K562 (cell line): ENCODE results near the gene AKAP10. TPM values are rescaled to one million over a fixed set of nuclear protein-coding genes. Genes with fewer than 3 reads are reported as not detected.
A peak's percentile ranks its signal among the peaks of the same experiment; 100 is the strongest.

Source experiments
- BCL6 ChIP-seq: fragments of 250-450 bp; sonication (Bioruptor Pico); IDR thresholded peaks from 2 replicates; pipeline ENCODE4 v1.4.0; 2020
- KAT8 ChIP-seq: fragments of 450-650 bp; IDR thresholded peaks from 2 replicates; pipeline ENCODE4 v1.6.1; 2016; ENCODE audit warnings: low read depth, mild to moderate bottlenecking
- MTA2 ChIP-seq: fragments of 450-650 bp; IDR thresholded peaks from 2 replicates; pipeline ENCODE4 v1.6.1; 2016; ENCODE audit warnings: low read depth
- RBM34 ChIP-seq: fragments of 200-400 bp; formaldehyde crosslinking; IDR thresholded peaks from 2 replicates; pipeline ENCODE4 v1.6.1; 2018; ENCODE audit warnings: low read length, borderline replicate concordance; ENCODE audit not compliant: insufficient read depth
- SIX5 ChIP-seq, 2 experiments: IDR thresholded peaks; 2 replicates each; pipeline ENCODE4 v1.6.1; 2011; ENCODE audit warnings: low read length in 2 of 2, borderline replicate concordance in 1 of 2, low read depth in 1 of 2, mild to moderate bottlenecking in 1 of 2, moderate library complexity in 1 of 2; ENCODE audit not compliant: insufficient read depth in 1 of 2
- SRSF1 ChIP-seq: fragments of 200-400 bp; formaldehyde crosslinking; IDR thresholded peaks from 2 replicates; pipeline ENCODE4 v1.6.1; 2017; ENCODE audit warnings: mild to moderate bottlenecking, low read depth, low read length, moderate library complexity
- ZNF143 ChIP-seq: sonication (generic); formaldehyde crosslinking; IDR thresholded peaks from 2 replicates; pipeline ENCODE4 v1.9.0; 2022; ENCODE audit warnings: mild to moderate bottlenecking, missing genetic modification reagents
- polyA plus RNA-seq, 8 experiments: library from polyadenylated mRNA; depleted of rRNA in 4 of 8; stranded (reverse) in 5 of 8; unstranded in 3 of 8; fragments of >200 nt; fragmentation: Nextera tagmentation in 2 of 8; fragmentation: Illumina TruSeq in 1 of 8; extraction: Ambion mirVana in 2 of 8; extraction: Trizol in 1 of 8; gene quantifications; 2 replicates each; pipeline versions ENCODE4 v1.2.1 to v1.2.3, GENCODE V29; 2011 to 2014; ENCODE audit warnings: inconsistent platforms in 1 of 8, missing spikeins in 1 of 8
- total RNA-seq, 7 experiments: library from RNA; depleted of rRNA in 6 of 7; stranded (reverse); fragments of >200 nt in 6 of 7; fragmentation: Illumina TruSeq in 2 of 7; extraction: Trizol in 2 of 7; gene quantifications; 2 replicates each; pipeline versions ENCODE4 v1.2.1 to v1.2.3, GENCODE V29; 2011 to 2021; ENCODE audit warnings: low replicate concordance in 1 of 7
- TF ChIP-seq, protein P1 (sequence below), 3 experiments: IDR thresholded peaks in 2 of 3; conservative IDR thresholded peaks in 1 of 3; 2 replicates each; pipeline ENCODE4 v1.5.1; 2011 to 2012; ENCODE audit warnings: low read length in 3 of 3, mild to moderate bottlenecking in 3 of 3, control low read depth in 2 of 3, improper control_type of control experiment in 1 of 3, inconsistent platforms in 1 of 3, low read depth in 1 of 3, mixed read lengths in 1 of 3, moderate library complexity in 1 of 3; ENCODE audit not compliant: insufficient read depth in 2 of 3
- TF ChIP-seq, protein P2 (sequence below): fragments of 200-800 bp; sonication (Bioruptor generic); IDR thresholded peaks from 2 replicates; pipeline ENCODE4 v1.6.1; 2017; ENCODE audit warnings: missing genetic modification characterization, missing compliant biosample characterization
- TF ChIP-seq, protein P3 (sequence below): fragments of 450-650 bp; IDR thresholded peaks from 2 replicates; pipeline ENCODE4 v1.6.1; 2016; ENCODE audit warnings: low read depth, mild to moderate bottlenecking, moderate library complexity
- TF ChIP-seq, protein P4 (sequence below), 2 experiments: fragments of 450-650 bp in 1 of 2; sonication (generic) in 1 of 2; formaldehyde crosslinking in 1 of 2; IDR thresholded peaks; 2 replicates each; pipeline versions ENCODE4 v1.7.1 to v1.9.0; 2016 to 2022; ENCODE audit warnings: inconsistent platforms in 1 of 2, mild to moderate bottlenecking in 1 of 2, missing genetic modification reagents in 1 of 2

Gene AKAP10
- total and polyA plus RNA-seq, 9 of the 15 experiments (the other 6 are each of a cell fraction or from before 2014, with no cell fraction given), result 4.0 to 20.3 (median 8.2) TPM

DNA sequence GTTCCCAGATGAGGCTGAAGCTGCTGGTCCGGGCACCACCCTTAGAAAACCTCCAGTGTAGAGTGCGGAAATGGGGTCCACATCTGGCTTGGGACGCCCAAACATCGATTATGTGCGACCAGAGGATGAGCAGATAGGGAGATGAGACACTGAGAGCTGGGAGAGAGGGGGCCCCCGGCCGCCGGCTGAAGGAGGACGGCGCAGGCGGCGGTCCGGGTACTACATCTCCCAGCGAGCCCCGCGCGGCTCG is 31.3 kb upstream of the AKAP10 start (continued):
- TF ChIP-seq, protein P1, sequence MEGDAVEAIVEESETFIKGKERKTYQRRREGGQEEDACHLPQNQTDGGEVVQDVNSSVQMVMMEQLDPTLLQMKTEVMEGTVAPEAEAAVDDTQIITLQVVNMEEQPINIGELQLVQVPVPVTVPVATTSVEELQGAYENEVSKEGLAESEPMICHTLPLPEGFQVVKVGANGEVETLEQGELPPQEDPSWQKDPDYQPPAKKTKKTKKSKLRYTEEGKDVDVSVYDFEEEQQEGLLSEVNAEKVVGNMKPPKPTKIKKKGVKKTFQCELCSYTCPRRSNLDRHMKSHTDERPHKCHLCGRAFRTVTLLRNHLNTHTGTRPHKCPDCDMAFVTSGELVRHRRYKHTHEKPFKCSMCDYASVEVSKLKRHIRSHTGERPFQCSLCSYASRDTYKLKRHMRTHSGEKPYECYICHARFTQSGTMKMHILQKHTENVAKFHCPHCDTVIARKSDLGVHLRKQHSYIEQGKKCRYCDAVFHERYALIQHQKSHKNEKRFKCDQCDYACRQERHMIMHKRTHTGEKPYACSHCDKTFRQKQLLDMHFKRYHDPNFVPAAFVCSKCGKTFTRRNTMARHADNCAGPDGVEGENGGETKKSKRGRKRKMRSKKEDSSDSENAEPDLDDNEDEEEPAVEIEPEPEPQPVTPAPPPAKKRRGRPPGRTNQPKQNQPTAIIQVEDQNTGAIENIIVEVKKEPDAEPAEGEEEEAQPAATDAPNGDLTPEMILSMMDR (IDR thresholded peaks at IDR 0.05 in 2 of 3, conservative IDR thresholded peaks at IDR 0.05 in 1 of 3; ENCODE audit: insufficient read depth in 2 of 3, low read depth in 1 of 3, low read length in 3 of 3), result peak in 1 of 3 experiments; percentile 72; a peak in 2 of 6 replicates
- TF ChIP-seq SIX5 (IDR thresholded peaks at IDR 0.05; ENCODE audit: borderline replicate concordance in 1 of 2, insufficient read depth in 1 of 2, low read depth in 1 of 2, low read length in 2 of 2) (peak in 1 of 2 experiments; percentile 84; a peak in 3 of 4 replicates), RBM34 (no peak), SRSF1 (no peak), ZNF143 (peak; percentile 87; the same call in 1 of the 2 replicates), BCL6 (CRISPR knock-in tag) (no peak), MTA2 (no peak), KAT8 (no peak)
- TF ChIP-seq, protein P2, sequence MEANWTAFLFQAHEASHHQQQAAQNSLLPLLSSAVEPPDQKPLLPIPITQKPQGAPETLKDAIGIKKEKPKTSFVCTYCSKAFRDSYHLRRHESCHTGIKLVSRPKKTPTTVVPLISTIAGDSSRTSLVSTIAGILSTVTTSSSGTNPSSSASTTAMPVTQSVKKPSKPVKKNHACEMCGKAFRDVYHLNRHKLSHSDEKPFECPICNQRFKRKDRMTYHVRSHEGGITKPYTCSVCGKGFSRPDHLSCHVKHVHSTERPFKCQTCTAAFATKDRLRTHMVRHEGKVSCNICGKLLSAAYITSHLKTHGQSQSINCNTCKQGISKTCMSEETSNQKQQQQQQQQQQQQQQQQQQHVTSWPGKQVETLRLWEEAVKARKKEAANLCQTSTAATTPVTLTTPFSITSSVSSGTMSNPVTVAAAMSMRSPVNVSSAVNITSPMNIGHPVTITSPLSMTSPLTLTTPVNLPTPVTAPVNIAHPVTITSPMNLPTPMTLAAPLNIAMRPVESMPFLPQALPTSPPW (CRISPR knock-in tag), result peak; percentile 54
- TF ChIP-seq, protein P3, sequence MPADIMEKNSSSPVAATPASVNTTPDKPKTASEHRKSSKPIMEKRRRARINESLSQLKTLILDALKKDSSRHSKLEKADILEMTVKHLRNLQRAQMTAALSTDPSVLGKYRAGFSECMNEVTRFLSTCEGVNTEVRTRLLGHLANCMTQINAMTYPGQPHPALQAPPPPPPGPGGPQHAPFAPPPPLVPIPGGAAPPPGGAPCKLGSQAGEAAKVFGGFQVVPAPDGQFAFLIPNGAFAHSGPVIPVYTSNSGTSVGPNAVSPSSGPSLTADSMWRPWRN, result no peak
- TF ChIP-seq, protein P4, sequence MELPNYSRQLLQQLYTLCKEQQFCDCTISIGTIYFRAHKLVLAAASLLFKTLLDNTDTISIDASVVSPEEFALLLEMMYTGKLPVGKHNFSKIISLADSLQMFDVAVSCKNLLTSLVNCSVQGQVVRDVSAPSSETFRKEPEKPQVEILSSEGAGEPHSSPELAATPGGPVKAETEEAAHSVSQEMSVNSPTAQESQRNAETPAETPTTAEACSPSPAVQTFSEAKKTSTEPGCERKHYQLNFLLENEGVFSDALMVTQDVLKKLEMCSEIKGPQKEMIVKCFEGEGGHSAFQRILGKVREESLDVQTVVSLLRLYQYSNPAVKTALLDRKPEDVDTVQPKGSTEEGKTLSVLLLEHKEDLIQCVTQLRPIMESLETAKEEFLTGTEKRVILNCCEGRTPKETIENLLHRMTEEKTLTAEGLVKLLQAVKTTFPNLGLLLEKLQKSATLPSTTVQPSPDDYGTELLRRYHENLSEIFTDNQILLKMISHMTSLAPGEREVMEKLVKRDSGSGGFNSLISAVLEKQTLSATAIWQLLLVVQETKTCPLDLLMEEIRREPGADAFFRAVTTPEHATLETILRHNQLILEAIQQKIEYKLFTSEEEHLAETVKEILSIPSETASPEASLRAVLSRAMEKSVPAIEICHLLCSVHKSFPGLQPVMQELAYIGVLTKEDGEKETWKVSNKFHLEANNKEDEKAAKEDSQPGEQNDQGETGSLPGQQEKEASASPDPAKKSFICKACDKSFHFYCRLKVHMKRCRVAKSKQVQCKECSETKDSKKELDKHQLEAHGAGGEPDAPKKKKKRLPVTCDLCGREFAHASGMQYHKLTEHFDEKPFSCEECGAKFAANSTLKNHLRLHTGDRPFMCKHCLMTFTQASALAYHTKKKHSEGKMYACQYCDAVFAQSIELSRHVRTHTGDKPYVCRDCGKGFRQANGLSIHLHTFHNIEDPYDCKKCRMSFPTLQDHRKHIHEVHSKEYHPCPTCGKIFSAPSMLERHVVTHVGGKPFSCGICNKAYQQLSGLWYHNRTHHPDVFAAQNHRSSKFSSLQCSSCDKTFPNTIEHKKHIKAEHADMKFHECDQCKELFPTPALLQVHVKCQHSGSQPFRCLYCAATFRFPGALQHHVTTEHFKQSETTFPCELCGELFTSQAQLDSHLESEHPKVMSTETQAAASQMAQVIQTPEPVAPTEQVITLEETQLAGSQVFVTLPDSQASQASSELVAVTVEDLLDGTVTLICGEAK (IDR thresholded peaks at IDR 0.05), result no peak
- TF ChIP-seq, protein P4 (CRISPR knock-in tag; IDR thresholded peaks at IDR 0.05), result no peak
